ENCODE measurements around the gene IP6K3.

DNA sequence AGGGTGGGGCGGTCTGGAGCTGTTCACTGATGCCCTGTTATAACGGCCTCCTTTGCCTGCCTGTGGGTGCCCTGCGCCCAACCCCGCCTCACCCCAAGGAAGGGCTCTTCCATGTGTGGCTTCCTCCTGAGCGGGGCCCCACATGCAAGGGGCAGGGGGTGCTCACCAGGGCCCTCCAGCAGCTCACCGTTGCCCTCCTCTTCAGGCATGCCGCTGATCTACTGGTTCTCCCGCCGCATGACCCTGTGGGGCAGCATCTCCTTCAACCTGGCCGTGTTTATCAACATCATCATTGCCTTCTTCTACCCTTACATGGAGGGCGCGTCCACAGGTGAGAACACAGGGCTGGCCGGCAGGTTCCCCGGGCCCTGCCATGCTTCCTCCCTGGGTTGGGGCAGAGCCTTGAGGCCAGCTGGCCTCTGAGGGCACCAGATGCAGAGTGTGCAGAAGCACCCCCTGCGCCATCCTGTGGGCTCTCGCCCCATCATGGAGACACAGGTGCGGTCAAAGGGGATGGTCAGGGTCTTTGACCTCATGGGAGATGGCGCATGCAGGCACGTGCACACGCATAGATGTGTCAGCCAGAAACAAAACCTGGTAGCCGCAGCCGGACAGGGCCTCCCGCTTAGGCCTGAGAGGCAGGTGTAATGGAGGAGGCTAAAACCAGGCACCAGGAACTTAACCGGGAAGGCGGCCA, 58.1 kb downstream of the IP6K3 start:
- TF ChIP-seq POLR2A (IDR thresholded peaks at IDR 0.05): no peak
- TF ChIP-seq, protein P1, sequence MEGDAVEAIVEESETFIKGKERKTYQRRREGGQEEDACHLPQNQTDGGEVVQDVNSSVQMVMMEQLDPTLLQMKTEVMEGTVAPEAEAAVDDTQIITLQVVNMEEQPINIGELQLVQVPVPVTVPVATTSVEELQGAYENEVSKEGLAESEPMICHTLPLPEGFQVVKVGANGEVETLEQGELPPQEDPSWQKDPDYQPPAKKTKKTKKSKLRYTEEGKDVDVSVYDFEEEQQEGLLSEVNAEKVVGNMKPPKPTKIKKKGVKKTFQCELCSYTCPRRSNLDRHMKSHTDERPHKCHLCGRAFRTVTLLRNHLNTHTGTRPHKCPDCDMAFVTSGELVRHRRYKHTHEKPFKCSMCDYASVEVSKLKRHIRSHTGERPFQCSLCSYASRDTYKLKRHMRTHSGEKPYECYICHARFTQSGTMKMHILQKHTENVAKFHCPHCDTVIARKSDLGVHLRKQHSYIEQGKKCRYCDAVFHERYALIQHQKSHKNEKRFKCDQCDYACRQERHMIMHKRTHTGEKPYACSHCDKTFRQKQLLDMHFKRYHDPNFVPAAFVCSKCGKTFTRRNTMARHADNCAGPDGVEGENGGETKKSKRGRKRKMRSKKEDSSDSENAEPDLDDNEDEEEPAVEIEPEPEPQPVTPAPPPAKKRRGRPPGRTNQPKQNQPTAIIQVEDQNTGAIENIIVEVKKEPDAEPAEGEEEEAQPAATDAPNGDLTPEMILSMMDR (IDR thresholded peaks at IDR 0.05): no peak

All from heart left ventricle (tissue), 13 donors.